ENCODE measurements around the gene CAMKV. TPM values are rescaled to one million over a fixed set of nuclear protein-coding genes. Genes with fewer than 3 reads are reported as not detected.

CAMKV gene
- total and polyA plus RNA-seq, 11 donors = not detected

DNA sequence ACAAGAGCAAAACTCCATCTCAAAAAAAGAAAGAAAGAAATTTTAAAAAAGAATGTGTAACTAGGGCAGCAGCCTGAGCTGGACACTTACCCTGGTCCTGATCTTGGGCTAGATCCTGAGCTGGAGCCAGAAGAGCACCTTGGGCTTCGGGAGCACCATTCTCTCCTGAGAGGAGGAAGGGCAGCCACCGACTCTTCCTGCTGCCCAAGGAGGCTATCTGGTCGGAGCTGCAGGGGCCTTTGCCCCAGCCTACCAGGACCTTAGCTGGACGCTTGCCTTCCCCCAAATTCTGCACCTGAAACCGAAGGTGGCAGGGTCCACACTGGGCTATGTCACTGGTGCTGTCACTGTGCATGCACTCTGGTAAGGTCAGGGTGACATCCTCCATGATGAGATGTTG lies 6.9 kb upstream of the CAMKV start:
- TF ChIP-seq POLR2A (IDR thresholded peaks at IDR 0.05) = no peak
- TF ChIP-seq, protein P1, sequence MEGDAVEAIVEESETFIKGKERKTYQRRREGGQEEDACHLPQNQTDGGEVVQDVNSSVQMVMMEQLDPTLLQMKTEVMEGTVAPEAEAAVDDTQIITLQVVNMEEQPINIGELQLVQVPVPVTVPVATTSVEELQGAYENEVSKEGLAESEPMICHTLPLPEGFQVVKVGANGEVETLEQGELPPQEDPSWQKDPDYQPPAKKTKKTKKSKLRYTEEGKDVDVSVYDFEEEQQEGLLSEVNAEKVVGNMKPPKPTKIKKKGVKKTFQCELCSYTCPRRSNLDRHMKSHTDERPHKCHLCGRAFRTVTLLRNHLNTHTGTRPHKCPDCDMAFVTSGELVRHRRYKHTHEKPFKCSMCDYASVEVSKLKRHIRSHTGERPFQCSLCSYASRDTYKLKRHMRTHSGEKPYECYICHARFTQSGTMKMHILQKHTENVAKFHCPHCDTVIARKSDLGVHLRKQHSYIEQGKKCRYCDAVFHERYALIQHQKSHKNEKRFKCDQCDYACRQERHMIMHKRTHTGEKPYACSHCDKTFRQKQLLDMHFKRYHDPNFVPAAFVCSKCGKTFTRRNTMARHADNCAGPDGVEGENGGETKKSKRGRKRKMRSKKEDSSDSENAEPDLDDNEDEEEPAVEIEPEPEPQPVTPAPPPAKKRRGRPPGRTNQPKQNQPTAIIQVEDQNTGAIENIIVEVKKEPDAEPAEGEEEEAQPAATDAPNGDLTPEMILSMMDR (IDR thresholded peaks at IDR 0.05) = no peak
- Histone ChIP-seq H3K27ac (no peak overlapping the region), H3K4me1 (peaks cover 4 to 14% (median 12%) of the 10 kb centered on the region in 12 donors), H3K4me3 (no peak overlapping the region), H3K9me3 (no peaks in the 10 kb centered on the region), H3K36me3 (no peaks in the 10 kb centered on the region), H3K27me3 (peaks cover 0 to 2% (median 0%) of the 10 kb centered on the region in 9 donors)
- WGBS, 4 donors = 83 to 89% (median 84%) methylated on average over 3 to 5 of the region's 5 CpGs
- no peak for ATAC-seq
- intact Hi-C loops (cut with DNase I) = no loop called here
- no peak for DNase-seq

DNA sequence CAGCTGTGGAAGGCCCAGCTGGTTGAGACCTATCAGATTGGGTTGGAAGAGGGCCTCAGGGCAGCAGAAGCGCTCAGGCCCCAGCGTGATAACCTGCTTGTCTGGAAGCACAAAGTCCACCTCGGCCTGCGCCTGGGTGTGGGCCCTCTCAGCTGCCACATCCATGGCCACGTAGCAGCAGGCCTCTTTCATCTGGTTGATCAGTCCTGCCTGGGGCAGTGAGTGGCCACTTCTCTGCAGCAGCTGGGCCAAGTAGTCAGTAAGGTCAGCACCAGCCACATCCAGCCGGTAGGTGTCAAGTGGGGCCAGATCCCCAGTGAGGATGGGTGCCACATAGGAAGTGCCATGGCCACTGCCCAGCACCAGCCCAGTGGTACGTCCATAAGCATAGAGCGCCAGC lies 3.9 kb upstream of the CAMKV start:
- Histone ChIP-seq H3K9me3 (no peaks in the 10 kb centered on the region), H3K36me3 (no peaks in the 10 kb centered on the region), H3K4me3 (no peak overlapping the region), H3K4me1 (peaks cover 0 to 14% (median 11%) of the 10 kb centered on the region in 12 donors), H3K27me3 (peaks cover 10 to 28% (median 18%) of the 10 kb centered on the region in 9 donors), H3K27ac (no peak overlapping the region)
- WGBS, 4 donors = 59 to 91% (median 84%) methylated on average over 6 to 8 of the region's 8 CpGs
- TF ChIP-seq POLR2A (IDR thresholded peaks at IDR 0.05) = no peak
- TF ChIP-seq, protein P1 (IDR thresholded peaks at IDR 0.05) = no peak
- ATAC-seq (no peak), DNase-seq (no peak)
- intact Hi-C loops (cut with DNase I) = no loop called here

DNA sequence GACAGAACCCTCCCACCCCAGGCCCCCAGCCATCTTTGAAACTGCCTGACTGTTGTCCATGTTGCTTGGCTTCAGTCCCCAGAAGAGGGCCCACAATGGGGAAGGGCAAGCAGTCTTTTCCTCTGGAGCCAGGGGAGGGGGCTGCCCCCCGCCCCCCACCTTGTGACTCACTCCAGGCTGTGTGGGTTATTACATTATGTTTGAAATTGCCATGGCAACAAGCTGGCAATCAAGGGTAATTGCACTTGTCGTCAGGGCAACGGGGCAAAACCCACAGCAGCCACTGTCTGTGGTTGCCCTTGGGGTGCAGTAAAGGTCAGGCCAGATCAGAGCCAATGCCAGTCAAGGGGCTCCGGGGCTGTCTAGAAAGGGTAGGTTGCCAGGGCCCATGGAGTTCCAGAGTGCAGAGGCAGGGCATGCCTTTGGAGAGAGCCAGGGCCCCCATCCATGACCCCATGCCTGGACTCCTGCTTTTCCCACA lies 3.1 kb upstream of the CAMKV start:
- intact Hi-C loops (cut with DNase I) = no loop called here
- DNase-seq (no peak), ATAC-seq (no peak)
- no peak overlapping the region for H3K27ac ChIP-seq
- peaks cover 0 to 14% (median 11%) of the 10 kb centered on the region in 12 donors for H3K4me1 ChIP-seq
- no peaks in the 10 kb centered on the region for H3K9me3 ChIP-seq
- no peaks in the 10 kb centered on the region for H3K36me3 ChIP-seq
- H3K4me3 ChIP-seq = no peak overlapping the region
- peaks cover 10 to 36% (median 26%) of the 10 kb centered on the region in 9 donors for H3K27me3 ChIP-seq
- no peak for TF ChIP-seq POLR2A (IDR thresholded peaks at IDR 0.05)
- TF ChIP-seq, protein P1 (IDR thresholded peaks at IDR 0.05) = no peak
- WGBS, 4 donors = 77 to 89% (median 82%) methylated on average over 4 of the region's 4 CpGs

DNA sequence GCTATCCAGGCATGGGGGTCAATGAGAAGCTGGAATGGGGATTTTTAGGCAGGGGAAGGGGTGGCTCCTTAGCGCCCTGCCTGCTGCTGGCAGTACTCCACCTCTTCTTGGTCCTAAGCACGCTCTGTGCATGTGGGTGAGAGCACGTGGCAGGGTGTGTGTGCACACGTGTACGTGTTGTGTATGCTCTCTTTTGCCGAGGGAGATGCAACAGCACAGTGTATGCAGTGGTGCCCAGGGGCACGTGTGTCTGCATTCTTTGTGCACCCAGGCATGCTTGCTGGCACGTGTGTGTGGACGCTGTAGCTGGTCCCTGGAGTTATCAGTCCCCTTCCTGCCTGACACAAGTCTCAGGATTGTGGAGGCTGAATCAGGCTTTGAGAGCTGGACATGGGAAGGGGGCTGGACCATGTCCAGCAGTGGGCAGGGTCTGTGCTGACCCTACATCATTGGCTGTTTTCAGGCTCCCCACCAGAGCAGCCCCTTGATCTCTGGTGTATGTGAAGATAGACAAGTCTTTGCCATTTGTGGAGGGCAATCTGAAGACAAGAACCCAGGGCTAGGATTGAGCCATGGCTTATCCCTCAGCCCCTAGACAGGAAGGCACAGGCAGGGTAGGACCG lies 1.9 kb upstream of the CAMKV start:
- DNase-seq = no peak
- H3K9me3 ChIP-seq = no peaks in the 10 kb centered on the region
- intact Hi-C loops (cut with DNase I) = no loop called here

More for the DNA sequence above, 1.9 kb upstream of the CAMKV start:
- no peaks in the 10 kb centered on the region for H3K36me3 ChIP-seq
- 52 to 60% (median 56%) methylated on average over 9 to 10 of the region's 10 CpGs for WGBS, 4 donors
- no peak for TF ChIP-seq POLR2A (IDR thresholded peaks at IDR 0.05)
- TF ChIP-seq, protein P1 (IDR thresholded peaks at IDR 0.05) = no peak
- H3K4me1 ChIP-seq = peaks cover 0 to 14% (median 11%) of the 10 kb centered on the region in 12 donors
- peaks cover 10 to 43% (median 30%) of the 10 kb centered on the region in 9 donors for H3K27me3 ChIP-seq
- no peak for ATAC-seq
- H3K4me3 ChIP-seq = no peak overlapping the region
- no peak overlapping the region for H3K27ac ChIP-seq
